Upper lobe of left lung (tissue), 6 donors: ENCODE measurements around the gene THBS2. TPM values are rescaled to one million over a fixed set of nuclear protein-coding genes. Genes with fewer than 3 reads are reported as not detected.

ENCODE experiments used
- ATAC-seq, 2 donors: fragments of 200-7000 bp; cut with Tn5 transposase; one replicate each; pipeline ENCODE4 v1.9.1; 2022; ENCODE audit warnings: mild to moderate bottlenecking in 2 of 2, moderate library complexity in 2 of 2; ENCODE audit not compliant: low FRiP score in 2 of 2
- DNase-seq, 2 donors: peaks; one replicate each; pipeline ENCODE4 v3.0.0-alpha.2; 2019 to 2020
- H3K27ac ChIP-seq, 4 donors: fragments of 200-600 bp; sonication (generic); one replicate each; pipeline ENCODE4 v1.5.1; 2016 to 2019
- H3K27me3 ChIP-seq, 4 donors: fragments of 200-600 bp; sonication (generic); one replicate each; pipeline ENCODE4 v1.5.1; 2017 to 2019
- H3K36me3 ChIP-seq, 4 donors: fragments of 200-600 bp; sonication (generic); one replicate each; pipeline ENCODE4 v1.5.1; 2016 to 2019
- H3K4me1 ChIP-seq, 4 donors: fragments of 200-600 bp; sonication (generic); one replicate each; pipeline ENCODE4 v1.5.1; 2018 to 2019
- H3K4me3 ChIP-seq, 4 donors: fragments of 200-600 bp; sonication (generic); one replicate each; pipeline ENCODE4 v1.5.1; 2017 to 2019; ENCODE audit warnings: mild to moderate bottlenecking in 2 of 4, moderate library complexity in 1 of 4
- H3K9me3 ChIP-seq, 4 donors: fragments of 200-600 bp; sonication (generic); one replicate each; pipeline ENCODE4 v1.5.1; 2018 to 2019
- CTCF ChIP-seq, 6 experiments: fragments of 450-650 bp in 4 of 6; fragments of 200-600 bp in 2 of 6; sonication (generic) in 2 of 6; IDR thresholded peaks; one replicate each; pipeline ENCODE4 v1.5.1; 2016 to 2019; ENCODE audit warnings: antibody characterized with exemption in 6 of 6
- EP300 ChIP-seq, 4 donors: sonication (generic); formaldehyde crosslinking; IDR thresholded peaks; one replicate each; pipeline ENCODE4 v1.5.1; 2017; ENCODE audit warnings: antibody characterized with exemption in 4 of 4, control low read depth in 2 of 4
- POLR2A ChIP-seq, 4 donors: fragments of 450-650 bp; IDR thresholded peaks; one replicate each; pipeline ENCODE4 v1.5.1; 2016 to 2017; ENCODE audit warnings: antibody characterized with exemption in 4 of 4, mild to moderate bottlenecking in 2 of 4
- POLR2AphosphoS5 ChIP-seq, 2 donors: sonication (generic); formaldehyde crosslinking; IDR thresholded peaks; one replicate each; pipeline ENCODE4 v1.5.1; 2017; ENCODE audit warnings: antibody characterized with exemption in 2 of 2
- WGBS, 2 donors: methylation state at CpG; one replicate each; pipeline ENCODE4 v1.1.5; 2017 to 2018; 5-methylcytosine and 5-hydroxymethylcytosine counted together
- total RNA-seq, 6 donors: library from RNA; depleted of rRNA in 4 of 6; stranded (reverse); fragments of >200 nt in 4 of 6; gene quantifications; one replicate each; pipeline versions ENCODE4 v1.1.0 to v1.2.1, GENCODE V29; 2016 to 2021
- donor health status: DM: no; HTN: no; CAD: no; lungs with moderate emphysema.
- donor health status: DM: no; HTN: yes; CAD: no; lungs with severe emphysema.

Gene THBS2
- total RNA-seq, 6 donors from 2014 or later, result 5.3 to 43.2 (median 17.3) TPM

- peak; percentile 46 to 88 for ATAC-seq
- peaks cover 0 to 4% (median 0%) of the 10 kb centered on the region in 4 donors for H3K4me1 ChIP-seq
- no peaks in the 10 kb centered on the region for H3K9me3 ChIP-seq
- TF ChIP-seq CTCF (IDR thresholded peaks at IDR 0.05) (no peak), POLR2AphosphoS5 (IDR thresholded peaks at IDR 0.05) (peak in 1 of 2 donors; percentile 19)
- H3K36me3 ChIP-seq, result no peaks in the 10 kb centered on the region
- 69 to 78% methylated on average over 8 to 9 of the region's 9 CpGs for WGBS, 2 donors
- H3K4me3 ChIP-seq, result no peak overlapping the region
- no peaks in the 10 kb centered on the region for H3K27me3 ChIP-seq
- DNase-seq, result no peak
- peak overlapping the region in 2 of 4 donors; percentile 4 to 10 for H3K27ac ChIP-seq
These were observed 15.8 kb upstream of the THBS2 start for GRCh38 chr6:169269180-169270076.

GRCh38 chr6:169268276-169268675 is 14.6 kb upstream of the THBS2 start:
- H3K9me3 ChIP-seq, result no peaks in the 10 kb centered on the region
- H3K27me3 ChIP-seq, result no peaks in the 10 kb centered on the region
- DNase-seq (no peak), ATAC-seq (no peak)
- no peak overlapping the region for H3K27ac ChIP-seq
- 91 to 92% methylated on average over 1 of the region's 1 CpG for WGBS, 2 donors
- no peak for TF ChIP-seq POLR2AphosphoS5 (IDR thresholded peaks at IDR 0.05)
- TF ChIP-seq CTCF (IDR thresholded peaks at IDR 0.05), result no peak
- no peak for TF ChIP-seq EP300 (IDR thresholded peaks at IDR 0.05)
- no peak for TF ChIP-seq POLR2A (IDR thresholded peaks at IDR 0.05)
- H3K4me1 ChIP-seq, result peaks cover 0 to 4% (median 0%) of the 10 kb centered on the region in 4 donors
- no peak overlapping the region for H3K4me3 ChIP-seq
- no peaks in the 10 kb centered on the region for H3K36me3 ChIP-seq

DNA sequence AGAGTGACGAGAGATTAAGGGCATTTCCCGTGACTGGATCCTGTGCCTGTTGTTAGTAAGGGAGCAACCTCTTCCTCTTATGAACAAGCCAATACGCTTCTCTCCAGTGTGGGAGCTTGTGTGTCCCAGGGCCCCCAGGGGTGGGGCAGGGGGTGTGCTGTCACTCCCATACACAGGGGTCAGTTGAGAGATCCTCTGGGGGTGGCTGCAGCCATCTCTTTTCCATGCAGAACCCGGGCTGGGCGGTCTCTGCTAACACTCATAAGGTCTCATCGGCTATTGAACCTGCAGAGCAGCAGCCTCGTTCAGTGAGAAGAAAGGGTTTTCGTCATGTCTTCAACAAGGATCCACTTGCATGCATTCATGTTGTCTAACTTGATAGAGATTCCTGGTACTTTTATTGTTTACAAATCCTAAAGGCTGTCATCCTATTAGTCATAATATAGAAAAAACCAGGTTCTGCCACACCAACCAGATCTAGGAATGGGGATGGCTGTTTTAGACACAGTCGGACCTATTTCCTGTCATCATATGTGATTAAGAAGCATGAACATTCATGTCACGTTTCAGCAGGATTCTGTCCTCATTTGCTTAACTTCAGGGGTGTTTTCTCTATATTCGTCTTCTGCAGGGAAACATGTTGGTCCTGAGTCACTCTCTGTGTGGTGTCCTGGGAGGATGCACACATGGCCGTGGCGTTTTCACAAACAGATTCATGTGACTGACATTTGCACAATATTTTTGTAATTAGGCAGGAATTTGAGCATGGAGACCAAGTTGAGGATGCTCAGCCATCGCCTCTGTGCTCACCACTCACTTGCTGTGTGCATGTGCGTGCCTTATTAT is 13.3 kb upstream of the THBS2 start:
- Histone ChIP-seq H3K27ac (no peak overlapping the region), H3K36me3 (no peaks in the 10 kb centered on the region), H3K9me3 (no peaks in the 10 kb centered on the region), H3K4me3 (no peak overlapping the region), H3K4me1 (peaks cover 0 to 4% (median 0%) of the 10 kb centered on the region in 4 donors), H3K27me3 (no peaks in the 10 kb centered on the region)
- no peak for TF ChIP-seq EP300 (IDR thresholded peaks at IDR 0.05)
- no peak for TF ChIP-seq POLR2AphosphoS5 (IDR thresholded peaks at IDR 0.05)
- WGBS, 2 donors, result 77 to 89% methylated on average over 15 of the region's 15 CpGs
- ATAC-seq (no peak), DNase-seq (no peak)

DNA sequence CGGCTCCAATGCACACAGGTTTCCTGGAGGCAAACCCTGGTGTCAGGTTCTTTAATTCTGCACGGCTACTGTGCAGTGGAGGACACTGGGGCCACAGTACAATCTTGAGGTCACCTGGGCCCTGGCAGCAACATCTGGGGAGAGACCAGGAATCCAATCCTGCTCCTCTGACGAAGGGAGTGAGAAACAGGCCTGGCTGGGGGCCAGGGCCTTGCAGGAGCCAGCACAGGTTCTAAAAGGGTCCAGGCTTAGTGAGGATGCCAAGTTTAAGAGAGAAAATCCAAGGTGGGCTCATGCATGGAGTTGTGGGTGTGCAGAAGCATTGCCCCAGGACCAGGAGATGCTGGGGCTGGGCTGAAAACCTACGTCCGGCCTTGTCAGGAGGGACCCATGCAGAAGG is 12.6 kb upstream of the THBS2 start:
- ATAC-seq (no peak), DNase-seq (no peak)
- H3K27ac ChIP-seq, result no peak overlapping the region
- H3K36me3 ChIP-seq, result no peaks in the 10 kb centered on the region
- no peaks in the 10 kb centered on the region for H3K27me3 ChIP-seq
- H3K4me1 ChIP-seq, result peaks cover 0 to 4% (median 0%) of the 10 kb centered on the region in 4 donors
- 82 to 93% methylated on average over 5 of the region's 5 CpGs for WGBS, 2 donors
- TF ChIP-seq POLR2A (IDR thresholded peaks at IDR 0.05), result no peak
- TF ChIP-seq CTCF (IDR thresholded peaks at IDR 0.05), result no peak
- no peak for TF ChIP-seq EP300 (IDR thresholded peaks at IDR 0.05)
- no peak for TF ChIP-seq POLR2AphosphoS5 (IDR thresholded peaks at IDR 0.05)
- H3K4me3 ChIP-seq, result no peak overlapping the region
- H3K9me3 ChIP-seq, result no peaks in the 10 kb centered on the region

DNA sequence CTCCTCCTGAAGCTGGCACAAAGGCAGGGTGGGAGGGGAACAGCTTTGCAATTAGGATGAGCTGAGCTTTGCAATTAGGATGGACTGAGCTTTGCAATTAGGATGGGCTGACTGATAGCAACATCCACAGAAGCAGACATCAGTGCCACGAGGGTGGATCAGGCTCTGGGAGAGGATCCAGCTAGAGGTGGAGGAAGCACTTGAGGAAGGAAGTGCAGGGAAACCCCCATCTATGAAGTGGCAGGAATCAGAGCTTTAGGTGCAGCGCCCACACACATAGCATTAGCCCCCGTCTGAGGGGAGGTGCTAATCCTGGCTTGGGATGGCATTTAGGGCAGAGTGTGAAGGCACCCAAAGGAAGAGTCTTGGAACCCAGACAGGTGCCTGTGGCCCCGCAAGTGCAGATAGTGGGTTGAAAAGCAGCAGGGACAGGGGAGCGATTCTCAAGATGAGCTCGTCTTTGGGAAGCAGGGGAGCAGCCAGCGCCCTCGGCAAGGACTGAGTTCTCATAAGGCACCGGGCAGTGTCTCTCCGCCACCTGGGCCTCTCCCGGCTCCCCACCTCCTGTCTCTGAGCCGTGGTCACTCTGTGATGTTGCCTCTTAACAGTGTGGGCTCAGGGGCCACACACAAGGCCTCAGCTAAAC is 12.0 kb upstream of the THBS2 start:
- ATAC-seq (no peak), DNase-seq (no peak)
- Histone ChIP-seq H3K36me3 (no peaks in the 10 kb centered on the region), H3K27ac (no peak overlapping the region), H3K4me1 (peaks cover 0 to 4% (median 0%) of the 10 kb centered on the region in 4 donors), H3K4me3 (no peak overlapping the region), H3K9me3 (no peaks in the 10 kb centered on the region), H3K27me3 (no peaks in the 10 kb centered on the region)
- TF ChIP-seq POLR2AphosphoS5 (IDR thresholded peaks at IDR 0.05) (no peak), CTCF (IDR thresholded peaks at IDR 0.05) (no peak), POLR2A (IDR thresholded peaks at IDR 0.05) (no peak), EP300 (IDR thresholded peaks at IDR 0.05) (no peak)
- 75% methylated on average over 11 to 12 of the region's 12 CpGs for WGBS, 2 donors
